ENCODE results near the gene DNAH14. TPM values are rescaled to one million over a fixed set of nuclear protein-coding genes. Genes with fewer than 3 reads are reported as not detected.

The DNAH14 gene
- total and polyA plus RNA-seq, 10 of the 15 experiments (the other 5 are each of a cell fraction or from before 2014, with no cell fraction given): 2.0 to 7.9 (median 4.8) TPM

DNA sequence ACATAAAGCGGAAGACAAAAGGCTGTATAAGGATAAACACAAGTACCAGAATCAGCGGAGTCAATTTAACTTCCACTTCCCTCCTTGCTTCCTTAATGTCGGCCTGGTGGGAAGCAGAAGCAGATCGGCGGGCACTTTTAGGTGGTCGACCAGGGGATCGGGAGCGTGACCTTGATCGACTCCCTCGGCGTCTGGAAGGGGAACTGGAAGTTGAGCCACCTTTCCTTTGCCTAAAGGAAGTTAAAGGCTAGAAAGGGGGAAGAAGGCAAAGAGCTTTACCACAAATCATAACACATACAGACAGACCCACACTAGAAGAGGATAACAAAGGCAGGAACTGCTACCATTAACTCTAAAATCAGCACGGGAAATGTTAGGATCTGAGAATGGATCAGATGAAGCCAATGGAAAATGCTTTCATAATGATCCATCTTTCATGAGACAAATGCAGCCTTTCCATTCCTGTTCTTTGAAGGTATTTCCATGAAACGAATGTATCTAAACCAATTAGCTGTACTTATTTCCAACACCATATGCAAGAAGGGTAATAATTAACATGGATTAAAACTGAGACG is 492.6 kb downstream of the DNAH14 start:
- no peak overlapping the region for H3K4me2 ChIP-seq (ENCODE audit: control insufficient read depth, insufficient read depth)
- ChIA-PET RAD21 (ENCODE audit: unreplicated experiment) (interaction anchor here (0.6 to 1.0 kb wide), 2 partner anchors 18 to 1870 kb away, joined by 3 to 6 read pairs; no protein-coding TSS in a partner anchor), CTCF (no interaction called here), POLR2A (interaction anchor here (0.6 to 0.7 kb wide), 3 partner anchors 23 to 503 kb away, joined by 3 to 4 read pairs (median 4); no protein-coding TSS in a partner anchor), SMC1A (ENCODE audit: uncharacterized antibody, unreplicated experiment) (interaction anchor here (0.6 to 1.9 kb wide), 2 partner anchors 23 to 562 kb away, joined by 3 to 8 read pairs; no protein-coding TSS in a partner anchor)
- H3K9ac ChIP-seq (ENCODE audit: control insufficient read depth, insufficient read depth, low read length): no peak overlapping the region
- H3K4me3 ChIP-seq: no peak overlapping the region
- H3K36me3 ChIP-seq (ENCODE audit: control insufficient read depth in 2 of 2, insufficient read depth in 2 of 2, low read length in 1 of 2): peaks cover 5 to 32% of the 10 kb centered on the region in 2 experiments
- H3K4me1 ChIP-seq (ENCODE audit: control insufficient read depth, insufficient read depth, low read length): peaks cover 16% of the 10 kb centered on the region
- FAIRE-seq (no peak), ATAC-seq (no peak), DNase-seq (ENCODE audit: low read depth, low spot score) (no peak)
- H3K27me3 ChIP-seq (replicated peaks in 1 of 2; ENCODE audit: control insufficient read depth in 2 of 2, insufficient read depth in 2 of 2, low read length in 1 of 2): no peaks in the 10 kb centered on the region
- H3K79me2 ChIP-seq (ENCODE audit: control insufficient read depth, insufficient read depth, low read length): peaks cover 66% of the 10 kb centered on the region
- 90% methylated on average over 14 of the region's 14 CpGs for WGBS (ENCODE audit: insufficient coverage, insufficient replicate concordance, low lambda C conversion rate, missing lambda C conversion rate)
- in situ Hi-C loops (cut with MboI) (no loop called here), intact Hi-C loops (cut with micrococcal nuclease; ENCODE audit: unreplicated experiment) (no loop called here)
- H2AFZ ChIP-seq (ENCODE audit: control insufficient read depth, low read depth, low read length): no peak overlapping the region
- TF ChIP-seq SMAD1 (IDR thresholded peaks at IDR 0.05; ENCODE audit: low read depth, partially characterized antibody) (no peak), SMAD5 (IDR thresholded peaks at IDR 0.05; ENCODE audit: low read depth) (no peak), RFX5 (IDR thresholded peaks at IDR 0.05; ENCODE audit: low read depth, low read length) (no peak), NFYA (IDR thresholded peaks at IDR 0.05; ENCODE audit: borderline replicate concordance, low read depth, low read length) (no peak)
- no peaks in the 10 kb centered on the region for H3K9me3 ChIP-seq (replicated peaks; ENCODE audit: control insufficient read depth, insufficient read depth, low read length)
- peaks cover 7% of the 10 kb centered on the region; the same call in 1 of the 2 replicates for H4K20me1 ChIP-seq (ENCODE audit: control insufficient read depth, insufficient read depth)
- H3K27ac ChIP-seq (ENCODE audit: control insufficient read depth, insufficient read depth): no peak overlapping the region
- no TSS peak for BruUV-seq (replicated peaks)

DNA sequence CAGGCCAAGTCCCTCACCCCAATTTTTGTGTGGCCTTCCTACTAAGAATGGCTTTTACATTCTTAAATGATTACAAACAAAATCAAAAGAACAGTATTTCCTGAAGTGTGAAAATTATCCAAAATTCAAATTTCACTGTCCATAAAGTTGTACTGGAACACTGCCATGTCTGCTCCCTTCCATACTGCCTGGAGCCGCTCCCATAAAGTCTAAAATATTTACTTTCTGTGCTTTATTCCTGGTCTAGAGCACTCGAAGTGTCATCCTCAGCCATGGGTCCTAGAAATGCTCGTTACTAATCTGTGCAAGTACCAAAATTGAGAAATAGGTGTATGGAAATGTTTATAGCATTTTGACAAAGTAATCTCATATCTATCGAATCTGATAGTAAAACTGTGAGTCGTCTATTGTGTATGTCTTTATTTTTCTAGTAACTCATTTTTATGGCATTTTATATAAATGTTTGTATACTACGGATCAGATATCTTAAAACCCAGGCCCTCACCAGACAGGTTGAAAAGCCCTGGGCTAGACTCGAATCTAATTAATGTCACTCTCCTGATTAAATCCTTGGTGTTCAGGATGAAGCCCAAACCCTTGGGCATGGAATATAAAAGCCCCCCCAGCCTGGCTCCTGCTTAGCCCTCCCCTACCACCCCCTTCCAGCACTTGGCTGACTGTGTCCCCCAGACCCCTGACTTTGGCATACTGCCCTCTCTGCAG is 493.5 kb downstream of the DNAH14 start:
- H4K20me1 ChIP-seq (ENCODE audit: control insufficient read depth, insufficient read depth): peaks cover 7% of the 10 kb centered on the region; the same call in 1 of the 2 replicates

More for the DNA sequence above, 493.5 kb downstream of the DNAH14 start:
- ChIA-PET RAD21 (ENCODE audit: unreplicated experiment) (interaction anchor here (0.6 to 1.7 kb wide), 4 partner anchors 20 to 1871 kb away, joined by 3 to 5 read pairs (median 3); no protein-coding TSS in a partner anchor), SMC1A (ENCODE audit: uncharacterized antibody, unreplicated experiment) (interaction anchor here (0.6 to 8.1 kb wide), 5 partner anchors 8 to 562 kb away, joined by 3 to 108 read pairs (median 8); no protein-coding TSS in a partner anchor), CTCF (interaction anchor here (0.6 to 3.7 kb wide), 5 partner anchors 18 to 117 kb away, joined by 3 to 42 read pairs (median 4); no protein-coding TSS in a partner anchor), POLR2A (interaction anchor here (0.6 to 1.4 kb wide), 5 partner anchors 10 to 576 kb away, joined by 3 to 4 read pairs (median 3); partner anchors contain the start of gene SDE2)
- H3K4me3 ChIP-seq: 0 out of 2 replicates have a peak overlapping the region, but pooled peaks have one; percentile 80
- peaks cover 16% of the 10 kb centered on the region for H3K4me1 ChIP-seq (ENCODE audit: control insufficient read depth, insufficient read depth, low read length)
- peak overlapping the region; percentile 99 for H3K4me2 ChIP-seq (ENCODE audit: control insufficient read depth, insufficient read depth)
- peaks cover 73% of the 10 kb centered on the region for H3K79me2 ChIP-seq (ENCODE audit: control insufficient read depth, insufficient read depth, low read length)
- intact Hi-C loops (cut with micrococcal nuclease; ENCODE audit: unreplicated experiment): no loop called here
- ATAC-seq: no peak
- FAIRE-seq: no peak
- in situ Hi-C loops (cut with MboI): no loop called here
- no peak for DNase-seq (ENCODE audit: low read depth, low spot score)
- H3K9me3 ChIP-seq (replicated peaks; ENCODE audit: control insufficient read depth, insufficient read depth, low read length): no peaks in the 10 kb centered on the region
- H3K9ac ChIP-seq (ENCODE audit: control insufficient read depth, insufficient read depth, low read length): 0 out of 2 replicates have a peak overlapping the region, but pooled peaks have one; percentile 3
- WGBS (ENCODE audit: insufficient coverage, insufficient replicate concordance, low lambda C conversion rate, missing lambda C conversion rate): 73% methylated on average over 7 of the region's 7 CpGs
- peaks cover 5 to 32% of the 10 kb centered on the region in 2 experiments for H3K36me3 ChIP-seq (ENCODE audit: control insufficient read depth in 2 of 2, insufficient read depth in 2 of 2, low read length in 1 of 2)
- no peaks in the 10 kb centered on the region for H3K27me3 ChIP-seq (replicated peaks in 1 of 2; ENCODE audit: control insufficient read depth in 2 of 2, insufficient read depth in 2 of 2, low read length in 1 of 2)
- H2AFZ ChIP-seq (ENCODE audit: control insufficient read depth, low read depth, low read length): no peak overlapping the region
- BruUV-seq (replicated peaks): no TSS peak
- TF ChIP-seq, protein P1, sequence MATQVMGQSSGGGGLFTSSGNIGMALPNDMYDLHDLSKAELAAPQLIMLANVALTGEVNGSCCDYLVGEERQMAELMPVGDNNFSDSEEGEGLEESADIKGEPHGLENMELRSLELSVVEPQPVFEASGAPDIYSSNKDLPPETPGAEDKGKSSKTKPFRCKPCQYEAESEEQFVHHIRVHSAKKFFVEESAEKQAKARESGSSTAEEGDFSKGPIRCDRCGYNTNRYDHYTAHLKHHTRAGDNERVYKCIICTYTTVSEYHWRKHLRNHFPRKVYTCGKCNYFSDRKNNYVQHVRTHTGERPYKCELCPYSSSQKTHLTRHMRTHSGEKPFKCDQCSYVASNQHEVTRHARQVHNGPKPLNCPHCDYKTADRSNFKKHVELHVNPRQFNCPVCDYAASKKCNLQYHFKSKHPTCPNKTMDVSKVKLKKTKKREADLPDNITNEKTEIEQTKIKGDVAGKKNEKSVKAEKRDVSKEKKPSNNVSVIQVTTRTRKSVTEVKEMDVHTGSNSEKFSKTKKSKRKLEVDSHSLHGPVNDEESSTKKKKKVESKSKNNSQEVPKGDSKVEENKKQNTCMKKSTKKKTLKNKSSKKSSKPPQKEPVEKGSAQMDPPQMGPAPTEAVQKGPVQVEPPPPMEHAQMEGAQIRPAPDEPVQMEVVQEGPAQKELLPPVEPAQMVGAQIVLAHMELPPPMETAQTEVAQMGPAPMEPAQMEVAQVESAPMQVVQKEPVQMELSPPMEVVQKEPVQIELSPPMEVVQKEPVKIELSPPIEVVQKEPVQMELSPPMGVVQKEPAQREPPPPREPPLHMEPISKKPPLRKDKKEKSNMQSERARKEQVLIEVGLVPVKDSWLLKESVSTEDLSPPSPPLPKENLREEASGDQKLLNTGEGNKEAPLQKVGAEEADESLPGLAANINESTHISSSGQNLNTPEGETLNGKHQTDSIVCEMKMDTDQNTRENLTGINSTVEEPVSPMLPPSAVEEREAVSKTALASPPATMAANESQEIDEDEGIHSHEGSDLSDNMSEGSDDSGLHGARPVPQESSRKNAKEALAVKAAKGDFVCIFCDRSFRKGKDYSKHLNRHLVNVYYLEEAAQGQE (IDR thresholded peaks at IDR 0.05; ENCODE audit: low read depth, low read length): no peak
- TF ChIP-seq POLR2AphosphoS2 (IDR thresholded peaks at IDR 0.05; ENCODE audit: low read depth, low read length) (no peak), SPI1 (IDR thresholded peaks at IDR 0.05; ENCODE audit: borderline replicate concordance, insufficient read depth, low read depth, low read length) (no peak)
- H3K27ac ChIP-seq (ENCODE audit: control insufficient read depth, insufficient read depth): no peak overlapping the region

Measured in GM12878 (cell line).